H1 (cell line): ENCODE data around the gene MDFI. TPM values are rescaled to one million over a fixed set of nuclear protein-coding genes. Genes with fewer than 3 reads are reported as not detected.

Experiments
- ASH2L ChIP-seq: fragments of 200-600, 300-600 bp; sonication (generic); IDR thresholded peaks from one replicate; pipeline ENCODE4 v1.7.1; 2017; ENCODE audit warnings: low read length
- BRCA1 ChIP-seq: IDR thresholded peaks from 2 replicates; pipeline ENCODE4 v1.6.1; 2012; ENCODE audit warnings: low read depth, low read length, improper control_type of control experiment
- CBX8 ChIP-seq: fragments of 300-800, 300-1000 bp; sonication (generic); IDR thresholded peaks from 2 replicates; pipeline ENCODE4 v1.7.1; 2016; ENCODE audit warnings: low read depth, low read length, borderline replicate concordance
- CHD2 ChIP-seq: IDR thresholded peaks from 2 replicates; pipeline ENCODE4 v1.6.1; 2012; ENCODE audit warnings: low read length, improper control_type of control experiment
- CREB1 ChIP-seq: IDR thresholded peaks from 2 replicates; pipeline ENCODE4 v1.6.1; 2012; ENCODE audit warnings: inconsistent platforms
- CTBP2 ChIP-seq: IDR thresholded peaks from 2 replicates; pipeline ENCODE4 v1.7.0; 2011; ENCODE audit warnings: borderline replicate concordance, mild to moderate bottlenecking, moderate library complexity, mixed read lengths, low read length; ENCODE audit not compliant: insufficient read depth, insufficient read length
- EP300 ChIP-seq, 2 experiments: IDR thresholded peaks; 1 replicate in 1 of 2; 2 replicates in 1 of 2; pipeline ENCODE4 v1.6.1; 2011 to 2012; ENCODE audit warnings: low read depth in 2 of 2, low read length in 2 of 2, mild to moderate bottlenecking in 2 of 2, borderline replicate concordance in 1 of 2, inconsistent platforms in 1 of 2, moderate library complexity in 1 of 2
- FOSL1 ChIP-seq: IDR thresholded peaks from 2 replicates; pipeline ENCODE4 v1.6.1; 2011; ENCODE audit warnings: mild to moderate bottlenecking, low read depth, low read length, moderate library complexity; ENCODE audit not compliant: insufficient read depth
- GABPA ChIP-seq: IDR thresholded peaks from 2 replicates; pipeline ENCODE4 v1.6.1; 2011; ENCODE audit warnings: mild to moderate bottlenecking, low read length, moderate library complexity, borderline replicate concordance; ENCODE audit not compliant: insufficient read depth
- JUND ChIP-seq: IDR thresholded peaks from 2 replicates; pipeline ENCODE4 v1.6.1; 2011; ENCODE audit warnings: mild to moderate bottlenecking, improper control_type of control experiment, low read length
- KDM5A ChIP-seq: fragments of 200-600 bp; IDR thresholded peaks from 2 replicates; pipeline ENCODE4 v1.7.1; 2012; ENCODE audit warnings: mild to moderate bottlenecking, low read length, inconsistent platforms, mixed read lengths
- NANOG ChIP-seq: IDR thresholded peaks from 2 replicates; pipeline ENCODE4 v1.6.1; 2011; ENCODE audit warnings: low read length, low read depth, mild to moderate bottlenecking, inconsistent platforms; ENCODE audit not compliant: insufficient read depth, poor library complexity, severe bottlenecking
- RAD21 ChIP-seq, 2 experiments: IDR thresholded peaks in 1 of 2; conservative IDR thresholded peaks in 1 of 2; 2 replicates each; pipeline ENCODE4 v1.6.1; 2011; ENCODE audit warnings: low read depth in 2 of 2, low read length in 2 of 2, improper control_type of control experiment in 1 of 2, inconsistent platforms in 1 of 2, mild to moderate bottlenecking in 1 of 2, moderate library complexity in 1 of 2
- RFX5 ChIP-seq: IDR thresholded peaks from 2 replicates; pipeline ENCODE4 v1.6.1; 2011; ENCODE audit warnings: low read depth, low read length, improper control_type of control experiment, borderline replicate concordance
- RXRA ChIP-seq: IDR thresholded peaks from 2 replicates; pipeline ENCODE4 v1.6.1; 2011; ENCODE audit warnings: low read depth, mild to moderate bottlenecking, low read length, moderate library complexity; ENCODE audit not compliant: insufficient read depth
- SIN3A ChIP-seq, 2 experiments: IDR thresholded peaks in 1 of 2; conservative IDR thresholded peaks in 1 of 2; 2 replicates each; pipeline ENCODE4 v1.6.1; 2011 to 2012; ENCODE audit warnings: low read length in 2 of 2, improper control_type of control experiment in 1 of 2, low read depth in 1 of 2, mild to moderate bottlenecking in 1 of 2
- TAF7 ChIP-seq: optimal IDR thresholded peaks from 2 replicates; pipeline ENCODE3; 2011; ENCODE audit warnings: low read depth, mild to moderate bottlenecking, inconsistent platforms, low read length, moderate library complexity, borderline replicate concordance
- TEAD4 ChIP-seq: IDR thresholded peaks from 2 replicates; pipeline ENCODE4 v1.6.1; 2012; ENCODE audit warnings: low read depth, low read length, inconsistent platforms, mixed read lengths
- YY1 ChIP-seq: IDR thresholded peaks from 2 replicates; pipeline ENCODE4 v1.6.1; 2011; ENCODE audit warnings: low read depth, mild to moderate bottlenecking, low read length
- polyA plus RNA-seq, 7 experiments: library from polyadenylated mRNA; depleted of rRNA in 3 of 7; stranded (reverse) in 5 of 7; unstranded in 2 of 7; fragments of >200 nt in 5 of 7; fragments of 200-250 nt in 2 of 7; gene quantifications; 1 replicate in 5 of 7; 2 replicates in 1 of 7; 4 replicates in 1 of 7; pipeline versions ENCODE4 v1.2.1 to v1.2.3, GENCODE V29; 2011 to 2013; ENCODE audit warnings: missing spikeins in 2 of 7, mixed read lengths in 2 of 7
- total RNA-seq: library from RNA; stranded (reverse); fragmentation: NEBNext Ultra II Directional; extraction: Animal tissue kit (Norgen Biotek cat#: 25700); gene quantifications from 2 replicates; pipeline ENCODE4 v1.2.1, GENCODE V29; 2021

The MDFI gene
- total and polyA plus RNA-seq, 2 of the 8 experiments (the other 6 are each of a cell fraction or from before 2014, with no cell fraction given), result 41.0 to 65.6 TPM

DNA sequence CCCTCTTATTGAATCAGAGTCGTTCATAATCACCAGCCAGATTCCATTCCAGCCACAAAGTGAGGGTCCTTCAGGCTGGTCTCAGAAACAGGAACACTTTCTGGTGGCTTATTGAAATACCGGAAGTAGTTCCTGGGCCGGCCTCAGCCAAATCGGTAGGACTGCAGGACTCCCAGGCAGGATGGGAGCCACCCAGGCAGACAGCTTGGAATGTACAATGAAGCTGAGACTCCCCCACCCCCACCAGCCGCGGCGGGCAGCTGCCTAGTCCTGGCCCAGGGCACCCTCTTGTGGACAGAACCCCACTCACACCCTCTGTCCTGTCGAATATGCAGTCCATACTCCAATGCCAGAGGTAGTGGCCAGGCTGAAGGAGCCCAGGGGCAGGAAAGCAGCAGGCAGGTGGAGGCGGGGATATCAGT lies 43.8 kb downstream of the MDFI start (continued):
- TF ChIP-seq JUND (peak; percentile 45; the same call in 1 of the 2 replicates), CHD2 (peak; percentile 62; the same call in 1 of the 2 replicates), KDM5A (no peak), YY1 (peak; percentile 71), EP300 (IDR thresholded peaks at IDR 0.05; ENCODE audit: borderline replicate concordance in 1 of 2, low read depth in 2 of 2, low read length in 2 of 2) (peak in 1 of 2 experiments; percentile 71; a peak in 1 of 3 replicates), SIN3A (conservative IDR thresholded peaks at IDR 0.05 in 1 of 2, IDR thresholded peaks at IDR 0.05 in 1 of 2; ENCODE audit: low read depth in 1 of 2, low read length in 2 of 2) (peak in 1 of 2 experiments; percentile 86; a peak in 2 of 4 replicates), CREB1 (peak; percentile 16; the same call in 1 of the 2 replicates), FOSL1 (no peak), RXRA (no peak), TEAD4 (peak; percentile 98), ASH2L (peak; percentile 53), RAD21 (IDR thresholded peaks at IDR 0.05 in 1 of 2, conservative IDR thresholded peaks at IDR 0.05 in 1 of 2; ENCODE audit: low read depth in 2 of 2, low read length in 2 of 2) (peak; percentile 99), BRCA1 (no peak), GABPA (peak; percentile 63; the same call in 1 of the 2 replicates), TAF7 (peak; percentile 51), NANOG (peak; percentile 15), RFX5 (no peak), CTBP2 (peak; percentile 32), CBX8 (no peak)
